HCT116 (cell line): ENCODE results near the gene CNTNAP2. TPM values are rescaled to one million over a fixed set of nuclear protein-coding genes. Genes with fewer than 3 reads are reported as not detected.

ENCODE experiments used
- ATAC-seq: fragments of 200-7000 bp; cut with Tn5 transposase; 2 replicates; pipeline ENCODE4 v1.9.1; 2020; ENCODE audit warnings: mild to moderate bottlenecking, moderate library complexity
- BruUV-seq: library from RNA; stranded (reverse); fragments of 400-500 nt; replicated peaks from 2 replicates; lab custom pipeline; 2021; lab: Mats Ljungman, UMichigan
- CTCF ChIA-PET: fragments of 300-600 bp; sonication (Branson Sonifier 250); formaldehyde crosslinking; loops from one replicate; lab custom pipeline; 2021; ENCODE audit warnings: antibody characterized with exemption; lab: Charles Lee
- POLR2A ChIA-PET: fragments of 300-600, 350-600 bp; sonication (Branson Sonifier 250); formaldehyde crosslinking; loops from one replicate; lab custom pipeline; 2021; ENCODE audit warnings: antibody characterized with exemption; lab: Charles Lee
- RAD21 ChIA-PET, 2 experiments: fragments of 300-600 bp; sonication (Branson Sonifier 250); formaldehyde crosslinking; loops; one replicate each; lab custom pipeline; 2023; ENCODE audit warnings: low total read pairs in 2 of 2; ENCODE audit not compliant: uncharacterized antibody in 2 of 2, unreplicated experiment in 2 of 2, low non-redundant PET in 1 of 2; lab: Charles Lee
- DNase-seq: peaks from one replicate; pipeline ENCODE4 v3.0.0-alpha.2; 2010; ENCODE audit warnings: low read depth, low spot score
- H2AFZ ChIP-seq: fragments of 200-600 bp; shearing (Covaris generic), sonication (generic); 2 replicates; pipeline ENCODE4 v1.6.1; 2017; ENCODE audit warnings: low read depth, mixed run types, mixed read lengths, antibody characterized with exemption, low read length; ENCODE audit not compliant: poor library complexity, severe bottlenecking
- H3K27ac ChIP-seq: 2 replicates; pipeline ENCODE4 v1.5.1; 2012; ENCODE audit warnings: low read depth, low read length
- H3K27me3 ChIP-seq: fragments of 200-600 bp; sonication (generic); 2 replicates; pipeline ENCODE4 v1.6.1; 2016; ENCODE audit warnings: mixed run types, low read length, mixed read lengths; ENCODE audit not compliant: insufficient read depth
- H3K36me3 ChIP-seq, 2 experiments: fragments of 200-500 bp in 1 of 2; fragments of 200-600 bp in 1 of 2; sonication (Bioruptor generic) in 1 of 2; sonication (generic) in 1 of 2; 2 replicates each; pipeline versions ENCODE4 v1.5.1 to v1.6.1; 2014 to 2016; ENCODE audit warnings: low read length in 2 of 2, inconsistent platforms in 1 of 2, mixed read lengths in 1 of 2, mixed run types in 1 of 2; ENCODE audit not compliant: insufficient read depth in 2 of 2, control insufficient read depth in 1 of 2
- H3K4me1 ChIP-seq, 2 experiments: fragments of 200-600 bp in 1 of 2; sonication (generic) in 1 of 2; 2 replicates each; pipeline versions ENCODE4 v1.5.1 to v1.6.1; 2012 to 2017; ENCODE audit warnings: low read length in 2 of 2, inconsistent platforms in 1 of 2, mild to moderate bottlenecking in 1 of 2, mixed read lengths in 1 of 2, mixed run types in 1 of 2, moderate library complexity in 1 of 2; ENCODE audit not compliant: insufficient read depth in 2 of 2, control insufficient read depth in 1 of 2
- H3K4me2 ChIP-seq: fragments of 200-600 bp; sonication (generic); 2 replicates; pipeline ENCODE4 v1.6.1; 2017; ENCODE audit warnings: mixed run types, low read length, mixed read lengths
- H3K4me3 ChIP-seq, 2 experiments: fragments of 200-600 bp in 1 of 2; sonication (generic) in 1 of 2; replicated peaks in 1 of 2; 2 replicates each; pipeline ENCODE4 v1.5.1; 2011 to 2016; ENCODE audit warnings: low read length in 2 of 2, control low read depth in 1 of 2, low read depth in 1 of 2, mild to moderate bottlenecking in 1 of 2, mixed read lengths in 1 of 2, mixed run types in 1 of 2
- H3K79me2 ChIP-seq: fragments of 200-600 bp; sonication (generic); 2 replicates; pipeline ENCODE4 v1.6.1; 2017; ENCODE audit warnings: mild to moderate bottlenecking, mixed run types, low read length, moderate library complexity, mixed read lengths; ENCODE audit not compliant: insufficient read depth
- H3K9ac ChIP-seq: fragments of 200-600 bp; sonication (generic); 2 replicates; pipeline ENCODE4 v1.6.1; 2016; ENCODE audit warnings: low read length, mixed read lengths
- H3K9me2 ChIP-seq: fragments of 200-600 bp; sonication (generic), shearing (Covaris generic); 2 replicates; pipeline ENCODE4 v1.6.1; 2017; ENCODE audit warnings: mixed run types, mild to moderate bottlenecking, moderate library complexity; ENCODE audit not compliant: insufficient read depth
- H3K9me3 ChIP-seq, 2 experiments: fragments of 200-500 bp in 1 of 2; fragments of 200-600 bp in 1 of 2; sonication (Bioruptor generic) in 1 of 2; sonication (generic) in 1 of 2; 2 replicates each; pipeline ENCODE4 v1.6.1; 2014 to 2017; ENCODE audit warnings: low read length in 2 of 2, mixed read lengths in 2 of 2, inconsistent platforms in 1 of 2, low read depth in 1 of 2, mild to moderate bottlenecking in 1 of 2, mixed run types in 1 of 2, moderate library complexity in 1 of 2; ENCODE audit not compliant: control insufficient read depth in 1 of 2, insufficient read depth in 1 of 2
- H4K20me1 ChIP-seq: fragments of 200-600 bp; sonication (generic), shearing (Covaris generic); 2 replicates; pipeline ENCODE4 v1.6.1; 2017; ENCODE audit warnings: mixed run types, mild to moderate bottlenecking, moderate library complexity; ENCODE audit not compliant: insufficient read depth
- CBX3 ChIP-seq: IDR thresholded peaks from 2 replicates; pipeline ENCODE4 v1.6.1; 2012; ENCODE audit warnings: low read depth
- EGR1 ChIP-seq: IDR thresholded peaks from 2 replicates; pipeline ENCODE4 v1.6.1; 2012; ENCODE audit warnings: low read depth
- EZH2 ChIP-seq: fragments of 200-600 bp; sonication (generic); IDR thresholded peaks from 2 replicates; pipeline ENCODE4 v1.6.1; 2017; ENCODE audit warnings: antibody characterized with exemption, mixed run types
- EZH2phosphoT487 ChIP-seq: fragments of 200-600 bp; IDR thresholded peaks from 2 replicates; pipeline ENCODE4 v1.6.1; 2018; ENCODE audit warnings: antibody characterized with exemption, borderline replicate concordance
- JUND ChIP-seq: IDR thresholded peaks from 2 replicates; pipeline ENCODE4 v1.6.1; 2012
- MAX ChIP-seq: IDR thresholded peaks from 2 replicates; pipeline ENCODE4 v1.6.1; 2012
- POLR2AphosphoS5 ChIP-seq: IDR thresholded peaks from 2 replicates; pipeline ENCODE4 v1.6.1; 2011; ENCODE audit warnings: mild to moderate bottlenecking, low read depth, low read length, moderate library complexity
- REST ChIP-seq: IDR thresholded peaks from 2 replicates; pipeline ENCODE4 v1.6.1; 2012; ENCODE audit warnings: low read depth
- SRF ChIP-seq: IDR thresholded peaks from 2 replicates; pipeline ENCODE4 v1.6.1; 2012; ENCODE audit warnings: low read depth
- intact Hi-C: fragments of 100-400 bp; cut with micrococcal nuclease; formaldehyde crosslinking; loops from 2 replicates; pipeline ENCODE4 v1.10.0; 2022
- total RNA-seq: library from RNA; stranded (reverse); gene quantifications from one replicate; pipeline ENCODE4 v1.2.1, GENCODE V29; 2021; ENCODE audit not compliant: unreplicated experiment

Gene CNTNAP2
- total RNA-seq, 1 experiment from 2014 or later, result 0.37 TPM

GRCh38 chr7:148344406-148344805 lies 2227.8 kb downstream of the CNTNAP2 start:
- H3K4me2 ChIP-seq, result no peak overlapping the region
- intact Hi-C loops, result no loop called here
- peaks cover 0 to 4% of the 10 kb centered on the region in 2 experiments; a peak in 2 of 4 replicates for H3K4me1 ChIP-seq
- H3K4me3 ChIP-seq, result no peak overlapping the region
- no peak overlapping the region for H3K27ac ChIP-seq
- BruUV-seq, result no TSS peak
- H2AFZ ChIP-seq, result no peak overlapping the region
- H3K27me3 ChIP-seq, result peaks cover 49% of the 10 kb centered on the region
- no peaks in the 10 kb centered on the region for H4K20me1 ChIP-seq
- no peaks in the 10 kb centered on the region for H3K36me3 ChIP-seq
- ChIA-PET POLR2A (no interaction called here), RAD21 (no interaction called here), CTCF (no interaction called here)
- no peak overlapping the region for H3K9ac ChIP-seq
- ATAC-seq, result no peak
- no peaks in the 10 kb centered on the region for H3K9me2 ChIP-seq
- no peak for DNase-seq
- no peak for TF ChIP-seq SRF
- no peak for TF ChIP-seq POLR2AphosphoS5
- TF ChIP-seq EZH2phosphoT487, result no peak
- TF ChIP-seq JUND, result no peak
- no peak for TF ChIP-seq EGR1
- no peak for TF ChIP-seq MAX
- TF ChIP-seq REST, result no peak
- TF ChIP-seq CBX3, result no peak
- TF ChIP-seq EZH2, result no peak
- TF ChIP-seq, all 23 proteins: peak for 0
- Histone ChIP-seq H3K79me2 (no peaks in the 10 kb centered on the region), H3K9me3 (no peaks in the 10 kb centered on the region)
